ENCODE data around the gene PRAC2. TPM values are rescaled to one million over a fixed set of nuclear protein-coding genes. Genes with fewer than 3 reads are reported as not detected.

Gene PRAC2
- total and polyA plus RNA-seq, 2 experiments from 2014 or later: not detected

GRCh38 chr17:48753794-48754499 lies 31.0 kb downstream of the PRAC2 start:
- Histone ChIP-seq H3K9me3 (ENCODE audit: low read depth) (no peaks in the 10 kb centered on the region), H3K9me2 (ENCODE audit: insufficient read depth) (no peaks in the 10 kb centered on the region), H3K4me1 (ENCODE audit: insufficient read depth) (peaks cover 6% of the 10 kb centered on the region; the same call in 1 of the 2 replicates), H3K9ac (no peak overlapping the region), H3K36me3 (ENCODE audit: low read depth) (no peaks in the 10 kb centered on the region), H3K4me3 (0 out of 2 replicates have a peak overlapping the region, but pooled peaks have one; percentile 9), H2AFZ (no peak overlapping the region), H3K4me2 (ENCODE audit: unreplicated experiment) (peak overlapping the region; percentile 11), H3F3A (ENCODE audit: insufficient read depth) (no peaks in the 10 kb centered on the region), H3K27ac (no peak overlapping the region), H4K20me1 (ENCODE audit: insufficient read depth) (no peaks in the 10 kb centered on the region), H3K79me2 (ENCODE audit: insufficient read depth) (no peaks in the 10 kb centered on the region), H3K27me3 (replicated peaks; ENCODE audit: insufficient read depth) (peaks cover 86% of the 10 kb centered on the region)
- TF ChIP-seq EZH2 (IDR thresholded peaks at IDR 0.05; ENCODE audit: insufficient read depth, poor library complexity, severe bottlenecking) (no peak), EZH2phosphoT487 (IDR thresholded peaks at IDR 0.05; ENCODE audit: insufficient read depth, low read depth) (0 out of 2 replicates have a peak, but pooled peaks have one; percentile 20)
- in situ Hi-C loops (cut with MboI): no loop called here
- peak; percentile 36 for DNase-seq
- WGBS, 2 experiments (ENCODE audit: low coverage in 1 of 2, low lambda C conversion rate in 2 of 2, missing lambda C conversion rate in 2 of 2): 2 to 3% methylated on average over 22 of the region's 22 CpGs

GRCh38 chr17:48754500-48755261 lies 31.7 kb downstream of the PRAC2 start:
- peaks cover 6% of the 10 kb centered on the region; the same call in 1 of the 2 replicates for H3K4me1 ChIP-seq (ENCODE audit: insufficient read depth)
- 0 out of 2 replicates have a peak overlapping the region, but pooled peaks have one; percentile 9 for H3K4me3 ChIP-seq
- H3K4me2 ChIP-seq (ENCODE audit: unreplicated experiment): no peak overlapping the region
- TF ChIP-seq EZH2phosphoT487 (IDR thresholded peaks at IDR 0.05; ENCODE audit: insufficient read depth, low read depth) (no peak), EZH2 (IDR thresholded peaks at IDR 0.05; ENCODE audit: insufficient read depth, poor library complexity, severe bottlenecking) (peak; percentile 94)
- no peaks in the 10 kb centered on the region for H3K9me3 ChIP-seq (ENCODE audit: low read depth)
- H3K36me3 ChIP-seq (ENCODE audit: low read depth): no peaks in the 10 kb centered on the region
- H3K9ac ChIP-seq: no peak overlapping the region
- in situ Hi-C loops (cut with MboI): no loop called here
- 7 to 9% methylated on average over 52 of the region's 52 CpGs for WGBS, 2 experiments (ENCODE audit: low coverage in 1 of 2, low lambda C conversion rate in 2 of 2, missing lambda C conversion rate in 2 of 2)
- no peaks in the 10 kb centered on the region for H4K20me1 ChIP-seq (ENCODE audit: insufficient read depth)
- no peak for DNase-seq
- H3F3A ChIP-seq (ENCODE audit: insufficient read depth): no peaks in the 10 kb centered on the region
- H3K27ac ChIP-seq: no peak overlapping the region
- H3K9me2 ChIP-seq (ENCODE audit: insufficient read depth): no peaks in the 10 kb centered on the region
- no peak overlapping the region for H2AFZ ChIP-seq
- peaks cover 86% of the 10 kb centered on the region for H3K27me3 ChIP-seq (replicated peaks; ENCODE audit: insufficient read depth)
- no peaks in the 10 kb centered on the region for H3K79me2 ChIP-seq (ENCODE audit: insufficient read depth)

- no peak overlapping the region for H3K9ac ChIP-seq
- no peaks in the 10 kb centered on the region for H3K9me2 ChIP-seq (ENCODE audit: insufficient read depth)
- H3K4me2 ChIP-seq (ENCODE audit: unreplicated experiment): no peak overlapping the region
- no peak overlapping the region for H3K4me3 ChIP-seq
- 20 to 24% methylated on average over 8 of the region's 8 CpGs for WGBS, 2 experiments (ENCODE audit: low coverage in 1 of 2, low lambda C conversion rate in 2 of 2, missing lambda C conversion rate in 2 of 2)
- peaks cover 82% of the 10 kb centered on the region for H3K27me3 ChIP-seq (replicated peaks; ENCODE audit: insufficient read depth)
- H2AFZ ChIP-seq: no peak overlapping the region
- in situ Hi-C loops (cut with MboI): no loop called here
- TF ChIP-seq EZH2 (IDR thresholded peaks at IDR 0.05; ENCODE audit: insufficient read depth, poor library complexity, severe bottlenecking) (no peak), EZH2phosphoT487 (IDR thresholded peaks at IDR 0.05; ENCODE audit: insufficient read depth, low read depth) (no peak)
- H3K79me2 ChIP-seq (ENCODE audit: insufficient read depth): no peaks in the 10 kb centered on the region
- H3K36me3 ChIP-seq (ENCODE audit: low read depth): no peaks in the 10 kb centered on the region
- no peaks in the 10 kb centered on the region for H3F3A ChIP-seq (ENCODE audit: insufficient read depth)
- no peaks in the 10 kb centered on the region for H3K9me3 ChIP-seq (ENCODE audit: low read depth)
- no peak for DNase-seq
- H3K4me1 ChIP-seq (ENCODE audit: insufficient read depth): peaks cover 6% of the 10 kb centered on the region; the same call in 1 of the 2 replicates
- H3K27ac ChIP-seq: no peak overlapping the region
- no peaks in the 10 kb centered on the region for H4K20me1 ChIP-seq (ENCODE audit: insufficient read depth)
Observed at GRCh38 chr17:48755356-48755755, 32.4 kb downstream of the PRAC2 start.

GRCh38 chr17:48756830-48757251 lies 33.9 kb downstream of the PRAC2 start:
- no peak overlapping the region for H3K4me3 ChIP-seq
- no peaks in the 10 kb centered on the region for H4K20me1 ChIP-seq (ENCODE audit: insufficient read depth)
- no peak overlapping the region for H2AFZ ChIP-seq
- no peak overlapping the region for H3K27ac ChIP-seq
- peaks cover 6% of the 10 kb centered on the region; the same call in 1 of the 2 replicates for H3K4me1 ChIP-seq (ENCODE audit: insufficient read depth)
- WGBS, 2 experiments (ENCODE audit: low coverage in 1 of 2, low lambda C conversion rate in 2 of 2, missing lambda C conversion rate in 2 of 2): 32 to 38% methylated on average over 3 of the region's 3 CpGs
- no peak overlapping the region for H3K4me2 ChIP-seq (ENCODE audit: unreplicated experiment)
- no peaks in the 10 kb centered on the region for H3F3A ChIP-seq (ENCODE audit: insufficient read depth)
- no peaks in the 10 kb centered on the region for H3K79me2 ChIP-seq (ENCODE audit: insufficient read depth)
- peaks cover 80% of the 10 kb centered on the region for H3K27me3 ChIP-seq (replicated peaks; ENCODE audit: insufficient read depth)
- in situ Hi-C loops (cut with MboI): no loop called here
- no peaks in the 10 kb centered on the region for H3K9me2 ChIP-seq (ENCODE audit: insufficient read depth)
- TF ChIP-seq EZH2 (IDR thresholded peaks at IDR 0.05; ENCODE audit: insufficient read depth, poor library complexity, severe bottlenecking) (no peak), EZH2phosphoT487 (IDR thresholded peaks at IDR 0.05; ENCODE audit: insufficient read depth, low read depth) (no peak)
- no peak for DNase-seq
- H3K9me3 ChIP-seq (ENCODE audit: low read depth): no peaks in the 10 kb centered on the region
- H3K9ac ChIP-seq: no peak overlapping the region
- H3K36me3 ChIP-seq (ENCODE audit: low read depth): no peaks in the 10 kb centered on the region

Data from GM23248 (cell line).